ENCODE measurements around the gene HERC2. TPM values are rescaled to one million over a fixed set of nuclear protein-coding genes. Genes with fewer than 3 reads are reported as not detected.
A peak's percentile ranks its signal among the peaks of the same experiment; 100 is the strongest.
"Not testable (repeated sequence)": the region's sequence is repeated elsewhere in the genome, so short reads cannot be mapped to it uniquely, and the experiment has no call there.

Gene HERC2
- total RNA-seq, 2 experiments from 2014 or later, result 30.2 to 33.7 TPM

DNA sequence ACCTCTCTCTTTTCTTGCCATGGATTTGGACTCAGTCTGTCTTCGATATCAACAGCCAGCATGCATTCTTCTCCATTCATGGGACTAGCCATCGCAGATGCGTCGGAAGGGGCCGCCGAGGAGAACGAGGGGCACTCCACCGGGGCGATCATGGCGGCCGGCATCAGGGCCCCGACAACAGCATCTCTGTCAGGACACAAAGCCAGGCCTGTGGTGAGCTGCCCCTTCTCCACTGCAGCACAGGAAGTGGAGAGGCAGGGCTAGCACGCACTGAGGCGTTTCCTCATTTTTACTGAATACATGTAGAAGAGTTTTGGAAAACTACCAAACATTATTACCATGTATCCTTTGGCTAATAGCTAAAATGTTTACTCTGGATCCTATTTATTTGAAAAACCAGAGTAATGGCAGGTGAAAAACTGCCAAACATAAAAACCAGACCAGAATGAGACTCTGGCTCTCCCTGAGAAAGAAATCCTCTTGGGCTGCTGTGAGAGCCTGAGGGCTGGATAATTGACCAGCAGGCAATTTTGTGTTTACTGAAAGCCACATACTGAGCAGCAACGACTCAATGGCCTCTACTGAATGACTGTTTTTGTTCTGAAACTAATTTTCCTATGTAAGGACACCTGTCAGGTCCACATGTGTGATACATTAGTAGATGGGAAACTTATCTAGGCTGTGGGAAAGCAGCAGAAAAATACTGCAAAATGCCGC is 153.4 kb downstream of the HERC2 start:
- H3K4me1 Mint-ChIP-seq, H3K27ac Mint-ChIP-seq, H3K27me3 Mint-ChIP-seq, POLR2A ChIA-PET, DNase-seq, H3K9me3 Mint-ChIP-seq, H3K4me3 Mint-ChIP-seq, CTCF ChIA-PET: not testable (repeated sequence)
- peaks cover 34% of the 10 kb centered on the region for H3K36me3 Mint-ChIP-seq (ENCODE audit: low read depth)

DNA sequence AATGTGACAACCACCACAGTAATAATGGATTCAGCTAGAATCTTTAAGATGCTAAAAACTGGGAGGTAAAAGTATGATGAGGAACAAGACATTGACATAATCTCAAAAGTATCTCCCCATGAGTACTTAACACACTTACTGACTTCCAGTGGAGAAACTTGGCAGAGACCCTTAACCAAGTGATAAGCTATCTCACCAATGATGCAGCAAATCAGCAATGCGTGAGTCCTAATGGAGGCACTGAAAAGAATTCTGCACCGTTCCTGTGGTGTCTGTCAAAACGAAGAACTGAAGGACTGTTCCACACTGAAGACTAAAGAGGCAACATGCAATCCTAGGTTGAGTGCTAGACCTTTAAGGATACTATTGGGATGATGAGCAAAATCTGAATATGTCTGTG is 154.9 kb downstream of the HERC2 start:
- no peaks in the 10 kb centered on the region for H3K27me3 Mint-ChIP-seq
- POLR2A ChIA-PET, result no interaction called here
- no peak overlapping the region for H3K27ac Mint-ChIP-seq
- no peak for DNase-seq
- H3K4me1 Mint-ChIP-seq, result no peaks in the 10 kb centered on the region
- H3K36me3 Mint-ChIP-seq (ENCODE audit: low read depth), result peaks cover 44% of the 10 kb centered on the region
- H3K4me3 Mint-ChIP-seq, result no peak overlapping the region
- no peaks in the 10 kb centered on the region for H3K9me3 Mint-ChIP-seq
- CTCF ChIA-PET, result no interaction called here

DNA sequence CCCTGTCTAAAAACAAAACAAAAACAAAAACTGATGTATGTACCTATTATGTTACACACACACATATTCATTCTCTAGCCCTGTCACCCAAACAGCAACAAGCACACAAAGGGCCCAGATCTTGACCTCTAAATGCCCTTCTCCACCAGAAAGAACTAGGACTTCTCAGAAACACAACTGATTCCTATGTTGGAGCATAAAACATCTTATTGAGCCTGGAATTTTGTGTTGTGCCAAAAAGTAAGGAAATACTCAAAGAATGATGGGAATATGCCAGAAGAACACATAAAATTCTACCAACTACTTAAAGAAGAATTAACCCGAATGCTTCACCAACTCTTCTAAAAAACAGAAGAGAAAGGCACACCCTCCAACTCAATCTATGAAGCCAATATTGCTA is 156.2 kb downstream of the HERC2 start:
- H3K27me3 Mint-ChIP-seq, result no peaks in the 10 kb centered on the region
- H3K4me1 Mint-ChIP-seq, result no peaks in the 10 kb centered on the region
- no peak overlapping the region for H3K27ac Mint-ChIP-seq
- CTCF ChIA-PET, result no interaction called here
- H3K9me3 Mint-ChIP-seq, result no peaks in the 10 kb centered on the region
- POLR2A ChIA-PET, result no interaction called here
- H3K4me3 Mint-ChIP-seq, result no peak overlapping the region
- no peak for DNase-seq
- peaks cover 47% of the 10 kb centered on the region for H3K36me3 Mint-ChIP-seq (ENCODE audit: low read depth)

DNA sequence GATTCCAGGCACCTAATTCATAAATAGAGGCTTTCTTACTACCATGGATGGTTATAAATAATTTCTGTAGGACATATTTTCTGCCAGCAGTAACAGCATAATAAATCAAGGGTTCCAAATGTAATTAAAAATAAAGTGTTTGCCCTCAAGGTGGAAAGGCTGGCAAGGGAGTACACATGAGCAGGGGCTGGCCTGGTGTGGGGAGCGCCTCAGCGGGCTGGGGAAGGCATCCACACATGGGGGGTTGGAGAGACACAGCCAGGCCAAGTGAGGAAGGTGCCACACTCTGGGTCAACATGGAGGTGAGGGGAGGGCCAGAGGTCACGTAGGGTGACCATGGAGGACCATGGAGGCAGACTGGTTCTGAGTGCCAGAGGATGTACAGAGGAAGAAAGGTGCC is 157.1 kb downstream of the HERC2 start:
- Mint-ChIP-seq H3K4me1 (no peaks in the 10 kb centered on the region), H3K4me3 (no peak overlapping the region), H3K27ac (no peak overlapping the region), H3K9me3 (no peaks in the 10 kb centered on the region), H3K36me3 (ENCODE audit: low read depth) (peaks cover 54% of the 10 kb centered on the region), H3K27me3 (no peaks in the 10 kb centered on the region)
- no peak for DNase-seq
- POLR2A ChIA-PET, result no interaction called here
- CTCF ChIA-PET, result no interaction called here

DNA sequence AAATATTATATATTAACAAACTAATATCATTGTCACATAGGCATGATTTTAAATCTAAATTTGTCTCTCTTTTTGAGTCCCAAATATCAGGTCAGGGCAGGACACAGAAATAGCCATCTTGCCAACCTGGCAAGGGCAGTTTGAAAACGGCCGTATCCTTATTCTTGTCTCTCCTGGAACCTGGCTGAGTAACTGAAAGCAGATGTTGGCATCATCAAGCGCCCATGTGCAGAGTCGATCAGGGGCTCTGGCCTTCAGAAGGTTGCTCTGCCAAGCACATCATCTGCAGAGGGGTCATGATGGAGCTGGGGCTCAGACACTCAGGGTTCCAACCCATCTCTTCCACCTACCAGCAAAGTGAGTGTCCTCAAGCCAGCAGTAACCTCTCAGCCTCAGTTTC is 167.7 kb downstream of the HERC2 start:
- CTCF ChIA-PET, result no interaction called here
- no peak for DNase-seq
- H3K9me3 Mint-ChIP-seq, result peaks cover 7% of the 10 kb centered on the region
- no peaks in the 10 kb centered on the region for H3K27me3 Mint-ChIP-seq
- no peak overlapping the region for H3K27ac Mint-ChIP-seq
- H3K4me1 Mint-ChIP-seq, result no peaks in the 10 kb centered on the region
- POLR2A ChIA-PET, result no interaction called here
- H3K36me3 Mint-ChIP-seq (ENCODE audit: low read depth), result peaks cover 26% of the 10 kb centered on the region
- no peak overlapping the region for H3K4me3 Mint-ChIP-seq

DNA sequence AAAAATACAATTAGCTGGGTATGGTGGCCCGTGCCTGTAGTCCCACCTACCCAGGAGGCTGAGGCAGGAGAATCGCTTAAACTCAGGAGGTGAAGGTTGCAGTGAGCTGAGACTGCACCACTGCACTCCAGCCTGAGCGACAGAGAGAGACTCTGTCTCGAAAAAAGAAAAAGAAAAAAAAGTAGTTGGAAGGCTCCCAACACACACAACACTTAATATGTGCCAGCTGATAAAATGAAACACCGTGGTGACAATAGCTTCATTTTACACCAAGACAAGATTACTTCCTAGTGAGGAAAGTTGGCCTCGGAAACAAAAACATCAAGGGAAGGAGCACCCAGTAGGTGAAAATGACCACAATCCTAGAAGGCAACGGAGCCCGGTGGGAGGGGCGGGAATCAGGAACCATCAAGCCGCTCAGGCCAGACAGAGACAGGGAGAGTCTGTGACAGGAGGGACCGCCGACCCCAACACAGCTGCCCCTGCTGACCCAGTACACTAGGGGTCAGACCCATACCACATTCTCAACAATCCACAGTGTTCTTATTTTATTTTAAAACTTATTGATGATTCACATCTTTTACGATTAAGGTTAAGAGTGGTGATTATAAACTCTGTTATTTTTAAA is 168.4 kb downstream of the HERC2 start:
- DNase-seq, result no peak
- peaks cover 32% of the 10 kb centered on the region for H3K36me3 Mint-ChIP-seq (ENCODE audit: low read depth)
- no peaks in the 10 kb centered on the region for H3K4me1 Mint-ChIP-seq
- no peaks in the 10 kb centered on the region for H3K27me3 Mint-ChIP-seq
- CTCF ChIA-PET, result interaction anchor here (1.0 kb wide), 1 partner anchor 27 kb away, joined by 3 read pairs; no protein-coding TSS in a partner anchor
- no peak overlapping the region for H3K27ac Mint-ChIP-seq
- peaks cover 13% of the 10 kb centered on the region for H3K9me3 Mint-ChIP-seq
- POLR2A ChIA-PET, result no interaction called here
- H3K4me3 Mint-ChIP-seq, result no peak overlapping the region

DNA sequence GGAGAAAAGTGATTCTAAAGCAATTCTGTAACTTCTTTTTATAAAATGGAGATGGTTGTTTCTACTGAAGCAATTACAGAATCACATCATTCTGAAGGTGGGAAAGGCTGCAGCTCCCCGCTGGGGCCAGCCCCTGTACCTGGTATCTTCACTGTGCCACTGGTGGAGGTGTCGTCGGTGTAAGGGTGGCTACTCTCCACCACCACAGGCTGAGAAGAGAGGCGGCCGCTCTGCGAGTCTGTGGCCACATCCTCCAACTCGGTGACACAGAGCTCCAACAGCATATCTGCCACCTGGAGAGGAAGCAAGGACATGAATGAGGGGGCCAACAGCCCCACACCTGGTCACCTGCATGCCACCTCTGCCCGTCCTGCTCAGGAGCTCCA is 169.4 kb downstream of the HERC2 start:
- DNase-seq, H3K27ac Mint-ChIP-seq, H3K4me3 Mint-ChIP-seq, H3K4me1 Mint-ChIP-seq, POLR2A ChIA-PET, H3K27me3 Mint-ChIP-seq: not testable (repeated sequence)
- CTCF ChIA-PET, result interaction anchor here (1.0 to 1.4 kb wide), 2 partner anchors 26 kb away, joined by 3 to 8 read pairs; no protein-coding TSS in a partner anchor
- peaks cover 33% of the 10 kb centered on the region for H3K36me3 Mint-ChIP-seq (ENCODE audit: low read depth)
- peaks cover 17% of the 10 kb centered on the region for H3K9me3 Mint-ChIP-seq

DNA sequence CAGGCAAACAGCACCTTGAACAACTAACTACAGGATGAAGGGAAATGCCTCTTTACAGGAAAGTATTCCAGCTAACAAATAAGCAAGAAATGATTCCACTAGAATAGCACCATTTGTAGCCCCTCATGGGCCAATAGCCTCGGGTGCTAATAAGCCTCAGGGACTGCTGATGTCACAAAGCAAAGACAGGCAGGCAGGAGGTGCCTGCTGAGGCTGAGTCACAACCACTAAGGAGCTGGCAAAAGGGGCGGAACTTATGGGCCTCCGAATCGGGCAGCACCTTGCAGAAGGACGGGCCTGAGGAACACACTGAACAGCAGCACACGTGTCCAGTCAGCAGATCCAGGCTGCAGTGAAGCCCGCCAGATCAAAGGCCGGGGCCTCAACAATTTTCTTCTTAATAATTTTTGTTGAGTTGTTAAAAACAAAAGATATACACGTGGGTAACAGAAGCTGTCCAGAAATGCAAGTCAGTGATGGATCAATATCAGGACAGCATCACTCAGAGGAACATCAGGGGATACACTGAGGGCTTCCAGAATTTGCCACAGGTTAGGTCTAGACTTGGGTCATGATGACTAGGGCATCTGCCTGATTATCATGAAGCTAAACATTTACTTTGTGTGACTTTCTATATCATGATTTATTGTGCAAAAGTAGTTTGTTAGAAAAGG is 170.0 kb downstream of the HERC2 start:
- POLR2A ChIA-PET, H3K27ac Mint-ChIP-seq, H3K4me1 Mint-ChIP-seq, H3K27me3 Mint-ChIP-seq, H3K4me3 Mint-ChIP-seq, DNase-seq: not testable (repeated sequence)
- CTCF ChIA-PET, result interaction anchor here (0.7 to 1.4 kb wide), 2 partner anchors 26 to 39 kb away, joined by 3 to 8 read pairs; no protein-coding TSS in a partner anchor
- Mint-ChIP-seq H3K9me3 (peaks cover 17% of the 10 kb centered on the region), H3K36me3 (ENCODE audit: low read depth) (peaks cover 33% of the 10 kb centered on the region)

DNA sequence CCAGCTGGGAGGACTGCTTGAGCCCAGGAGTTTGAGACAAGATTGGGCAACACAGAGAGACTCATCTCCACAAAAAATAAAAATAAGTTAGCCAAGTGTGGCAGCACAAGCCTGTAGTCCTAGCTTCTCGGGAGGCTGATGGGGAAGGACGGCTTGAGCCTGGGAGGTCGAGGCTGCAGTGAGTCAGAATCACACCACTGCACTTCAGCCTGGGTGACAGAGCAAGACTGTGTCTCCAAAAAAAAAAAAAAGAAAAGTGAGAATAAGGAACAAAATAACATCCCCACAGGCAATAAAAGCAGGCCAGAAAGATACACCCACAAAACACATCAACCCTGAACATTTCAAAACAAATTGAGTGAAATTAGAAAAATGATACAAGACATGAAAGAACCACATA is 174.2 kb downstream of the HERC2 start:
- no peak overlapping the region for H3K27ac Mint-ChIP-seq
- CTCF ChIA-PET, result no interaction called here

DNA sequence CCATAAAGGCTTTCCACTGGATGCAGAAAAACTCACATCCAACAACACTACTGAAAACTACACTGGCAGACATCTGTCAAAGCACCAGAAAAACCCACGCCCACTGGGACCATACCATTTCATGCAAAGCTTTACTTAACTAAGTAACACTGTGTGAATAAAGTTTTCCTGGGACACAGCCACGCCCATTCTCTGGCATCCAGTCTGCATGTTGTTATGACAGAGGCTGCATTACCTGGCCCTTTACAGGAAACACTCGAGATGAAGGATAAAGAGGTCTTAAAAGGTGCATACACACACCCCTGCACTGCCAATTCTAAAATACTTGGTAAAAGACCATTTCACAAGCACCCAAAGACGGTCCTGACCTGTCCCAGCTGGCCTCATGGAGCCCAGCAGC is 176.6 kb downstream of the HERC2 start:
- CTCF ChIA-PET, result interaction anchor here (2.0 kb wide), 1 partner anchor 19 kb away, joined by 7 read pairs; no protein-coding TSS in a partner anchor
- H3K4me3 Mint-ChIP-seq, H3K27me3 Mint-ChIP-seq, POLR2A ChIA-PET, H3K4me1 Mint-ChIP-seq, H3K27ac Mint-ChIP-seq, DNase-seq: not testable (repeated sequence)
- peaks cover 14% of the 10 kb centered on the region for H3K9me3 Mint-ChIP-seq
- peaks cover 59% of the 10 kb centered on the region for H3K36me3 Mint-ChIP-seq (ENCODE audit: low read depth)

More for the DNA sequence above, 174.2 kb downstream of the HERC2 start:
- DNase-seq, result no peak
- POLR2A ChIA-PET, result no interaction called here
- Mint-ChIP-seq H3K27me3 (no peaks in the 10 kb centered on the region), H3K9me3 (peaks cover 14% of the 10 kb centered on the region), H3K4me3 (no peak overlapping the region), H3K4me1 (peaks cover 2% of the 10 kb centered on the region), H3K36me3 (ENCODE audit: low read depth) (peaks cover 62% of the 10 kb centered on the region)

DNA sequence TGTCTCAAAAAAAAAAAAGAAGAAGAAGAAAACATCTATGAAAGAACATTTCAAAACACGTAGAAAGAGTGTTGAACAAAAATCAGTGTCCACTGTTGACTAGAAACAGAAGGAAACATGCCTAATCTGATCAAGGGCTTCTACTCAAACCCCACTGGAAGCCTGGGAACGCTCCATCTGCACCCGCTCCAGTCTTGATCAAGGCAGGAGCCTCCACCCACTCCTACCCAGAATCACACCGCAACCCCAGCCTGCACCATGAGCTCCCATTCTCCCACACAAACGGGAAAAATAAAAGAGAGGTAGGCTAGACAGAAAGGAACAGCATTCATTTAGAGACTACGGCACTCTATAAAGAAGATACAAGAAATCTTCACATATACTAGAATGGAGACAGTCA is 181.9 kb downstream of the HERC2 start:
- peaks cover 54% of the 10 kb centered on the region for H3K36me3 Mint-ChIP-seq (ENCODE audit: low read depth)
- no peak overlapping the region for H3K27ac Mint-ChIP-seq
- H3K9me3 Mint-ChIP-seq, result no peaks in the 10 kb centered on the region
- no peak overlapping the region for H3K4me3 Mint-ChIP-seq
- POLR2A ChIA-PET, result no interaction called here
- no peaks in the 10 kb centered on the region for H3K27me3 Mint-ChIP-seq
- CTCF ChIA-PET, result interaction anchor here (0.9 kb wide), 1 partner anchor 14 kb away, joined by 3 read pairs; no protein-coding TSS in a partner anchor
- DNase-seq, result no peak
- peaks cover 36% of the 10 kb centered on the region for H3K4me1 Mint-ChIP-seq

DNA sequence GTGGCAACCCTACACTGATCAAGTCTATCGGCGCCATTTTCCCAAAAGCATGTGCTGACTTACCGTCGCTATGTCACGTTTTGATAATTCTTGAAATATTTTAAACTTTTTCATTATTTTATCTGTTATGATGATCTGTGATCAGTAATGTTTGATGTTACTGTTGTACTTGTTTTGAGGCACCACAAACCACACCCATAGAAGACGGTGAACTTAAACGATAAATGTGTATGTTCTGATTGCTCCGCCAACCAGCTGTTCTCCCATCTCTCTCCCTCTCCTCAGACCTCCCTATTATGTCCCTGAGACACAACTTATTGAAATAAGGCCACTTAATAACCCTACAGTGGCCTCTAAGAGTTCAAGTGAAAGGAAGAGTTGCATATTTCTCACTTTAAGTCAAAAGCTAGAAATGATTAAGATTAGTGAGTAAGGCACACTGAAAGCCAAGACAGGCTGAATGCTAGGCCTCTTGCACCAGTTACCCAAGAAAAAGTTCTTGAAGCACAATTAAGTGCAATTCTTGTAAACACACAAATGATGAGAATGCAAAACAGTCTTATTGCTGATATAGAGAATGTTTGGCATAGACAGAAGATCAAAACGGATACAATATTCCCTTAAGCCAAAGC is 184.5 kb downstream of the HERC2 start:
- not testable (repeated sequence) for DNase-seq, H3K27me3 Mint-ChIP-seq, H3K9me3 Mint-ChIP-seq, H3K4me3 Mint-ChIP-seq
- Mint-ChIP-seq H3K36me3 (ENCODE audit: low read depth) (peaks cover 47% of the 10 kb centered on the region), H3K4me1 (peaks cover 45% of the 10 kb centered on the region), H3K27ac (peak overlapping the region; percentile 38)
- POLR2A ChIA-PET, result interaction anchor here (1.4 kb wide), 1 partner anchor 11 kb away, joined by 4 read pairs; no protein-coding TSS in a partner anchor
- CTCF ChIA-PET, result interaction anchor here (3.4 kb wide), 1 partner anchor 11 kb away, joined by 23 read pairs; no protein-coding TSS in a partner anchor
